Epidermal melanocyte (primary cell): ENCODE results near the gene ZNF366.

ENCODE experiments used
- DNase-seq: peaks from one replicate; pipeline ENCODE4 v3.0.0; 2011; ENCODE audit warnings: low spot score; ENCODE audit not compliant: insufficient read length

The ZNF366 gene

GRCh38 chr5:72494623-72495124 lies 12.5 kb downstream of the ZNF366 start:
- no peak for DNase-seq

- DNase-seq = no peak
Observed at GRCh38 chr5:72489536-72489935, 17.7 kb downstream of the ZNF366 start.

GRCh38 chr5:72488756-72489155 lies 18.5 kb downstream of the ZNF366 start:
- no peak for DNase-seq

- no peak for DNase-seq
Observed at GRCh38 chr5:72487177-72487576, 20.0 kb downstream of the ZNF366 start.

- no peak for DNase-seq
Observed at GRCh38 chr5:72486371-72486770, 20.8 kb downstream of the ZNF366 start.

GRCh38 chr5:72485430-72485974 lies 21.7 kb downstream of the ZNF366 start:
- no peak for DNase-seq

- no peak for DNase-seq
Observed at GRCh38 chr5:72482046-72482445, 25.2 kb downstream of the ZNF366 start.

- DNase-seq = no peak
Observed at GRCh38 chr5:72480841-72481240, 26.4 kb downstream of the ZNF366 start.

- no peak for DNase-seq
Observed at GRCh38 chr5:72479921-72480320, 27.3 kb downstream of the ZNF366 start.

- no peak for DNase-seq
Observed at GRCh38 chr5:72478684-72479083, 28.5 kb downstream of the ZNF366 start.

- no peak for DNase-seq
Observed at GRCh38 chr5:72478276-72478675, 28.9 kb downstream of the ZNF366 start.

GRCh38 chr5:72477644-72478043 lies 29.6 kb downstream of the ZNF366 start:
- no peak for DNase-seq

GRCh38 chr5:72477176-72477575 lies 30.0 kb downstream of the ZNF366 start:
- no peak for DNase-seq

GRCh38 chr5:72476721-72477120 lies 30.5 kb downstream of the ZNF366 start:
- no peak for DNase-seq

GRCh38 chr5:72476275-72476674 lies 30.9 kb downstream of the ZNF366 start:
- no peak for DNase-seq

- no peak for DNase-seq
Observed at GRCh38 chr5:72474516-72474915, 32.7 kb downstream of the ZNF366 start.

- DNase-seq = no peak
Observed at GRCh38 chr5:72474046-72474500, 33.1 kb downstream of the ZNF366 start.

- DNase-seq = no peak
Observed at GRCh38 chr5:72472666-72473422, 34.4 kb downstream of the ZNF366 start.

- DNase-seq = no peak
Observed at GRCh38 chr5:72472031-72472430, 35.2 kb downstream of the ZNF366 start.

GRCh38 chr5:72470826-72471225 lies 36.4 kb downstream of the ZNF366 start:
- DNase-seq = peak; percentile 29

- no peak for DNase-seq
Observed at GRCh38 chr5:72468606-72469005, 38.6 kb downstream of the ZNF366 start.

GRCh38 chr5:72468024-72468423 lies 39.2 kb downstream of the ZNF366 start:
- DNase-seq = no peak

- peak; percentile 28 for DNase-seq
Observed at GRCh38 chr5:72467461-72467860, 39.7 kb downstream of the ZNF366 start.
